NCI-H1048 (cell line): ENCODE data around the gene RAC2.
"Not testable (repeated sequence)": the region's sequence is repeated elsewhere in the genome, so short reads cannot be mapped to it uniquely, and the experiment has no call there.

Experiments
- DNase-seq: peaks from one replicate; lab custom pipeline; 2025; lab: John Stamatoyannopoulos, UW

RAC2 gene

GRCh38 chr22:37234736-37235711, 9.0 kb downstream of the RAC2 start:
- no peak for DNase-seq

GRCh38 chr22:37233751-37234631, 10.1 kb downstream of the RAC2 start:
- no peak for DNase-seq

GRCh38 chr22:37233371-37233750, 10.7 kb downstream of the RAC2 start:
- not testable (repeated sequence) for DNase-seq

GRCh38 chr22:37232140-37232998, 11.7 kb downstream of the RAC2 start:
- no peak for DNase-seq

GRCh38 chr22:37231406-37232139, 12.5 kb downstream of the RAC2 start:
- DNase-seq: no peak

GRCh38 chr22:37230673-37231405, 13.2 kb downstream of the RAC2 start:
- no peak for DNase-seq

DNA sequence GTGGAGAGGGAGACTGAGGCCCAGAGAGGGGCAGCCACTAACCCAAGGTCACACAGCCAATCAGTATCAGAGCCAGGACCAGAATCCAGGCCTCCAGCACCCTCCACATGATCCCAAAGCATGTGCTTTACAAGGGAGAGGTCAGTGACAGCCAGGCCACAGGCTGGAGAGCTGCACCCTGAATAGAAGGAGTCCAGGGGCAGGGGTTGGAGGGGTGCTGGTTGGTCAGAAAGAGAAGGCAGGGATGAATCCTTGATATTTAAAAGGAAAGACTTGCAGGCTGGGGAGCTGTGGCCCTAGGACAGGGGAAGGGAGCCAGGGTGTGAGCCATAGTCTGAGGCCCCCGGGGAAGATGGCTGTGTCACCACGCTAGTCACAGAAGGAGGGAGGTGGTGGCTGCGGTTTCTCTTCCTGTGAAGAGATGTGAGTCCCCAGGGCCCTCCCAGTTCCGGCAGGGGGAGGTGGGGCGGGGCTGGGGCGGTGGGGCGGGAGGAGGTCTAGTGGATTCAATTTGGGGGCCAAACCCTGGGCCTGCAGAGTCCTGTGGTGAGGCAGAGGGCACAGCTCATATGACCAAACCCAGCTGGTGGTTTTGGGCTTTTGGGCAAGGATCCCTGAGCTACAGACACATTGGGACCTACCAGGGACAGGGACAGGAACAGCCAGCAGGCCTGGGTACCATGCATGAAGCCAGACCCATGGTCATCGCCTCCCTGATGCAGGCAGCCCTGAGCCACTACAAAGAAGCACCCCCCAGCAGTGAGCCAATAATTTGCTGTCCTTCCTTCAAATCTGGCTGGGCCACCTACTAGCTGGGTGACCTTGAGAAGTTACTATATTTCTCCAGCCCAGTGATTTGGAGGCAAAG, 14.0 kb downstream of the RAC2 start:
- DNase-seq: no peak

GRCh38 chr22:37229012-37229804, 14.9 kb downstream of the RAC2 start:
- DNase-seq: no peak

DNA sequence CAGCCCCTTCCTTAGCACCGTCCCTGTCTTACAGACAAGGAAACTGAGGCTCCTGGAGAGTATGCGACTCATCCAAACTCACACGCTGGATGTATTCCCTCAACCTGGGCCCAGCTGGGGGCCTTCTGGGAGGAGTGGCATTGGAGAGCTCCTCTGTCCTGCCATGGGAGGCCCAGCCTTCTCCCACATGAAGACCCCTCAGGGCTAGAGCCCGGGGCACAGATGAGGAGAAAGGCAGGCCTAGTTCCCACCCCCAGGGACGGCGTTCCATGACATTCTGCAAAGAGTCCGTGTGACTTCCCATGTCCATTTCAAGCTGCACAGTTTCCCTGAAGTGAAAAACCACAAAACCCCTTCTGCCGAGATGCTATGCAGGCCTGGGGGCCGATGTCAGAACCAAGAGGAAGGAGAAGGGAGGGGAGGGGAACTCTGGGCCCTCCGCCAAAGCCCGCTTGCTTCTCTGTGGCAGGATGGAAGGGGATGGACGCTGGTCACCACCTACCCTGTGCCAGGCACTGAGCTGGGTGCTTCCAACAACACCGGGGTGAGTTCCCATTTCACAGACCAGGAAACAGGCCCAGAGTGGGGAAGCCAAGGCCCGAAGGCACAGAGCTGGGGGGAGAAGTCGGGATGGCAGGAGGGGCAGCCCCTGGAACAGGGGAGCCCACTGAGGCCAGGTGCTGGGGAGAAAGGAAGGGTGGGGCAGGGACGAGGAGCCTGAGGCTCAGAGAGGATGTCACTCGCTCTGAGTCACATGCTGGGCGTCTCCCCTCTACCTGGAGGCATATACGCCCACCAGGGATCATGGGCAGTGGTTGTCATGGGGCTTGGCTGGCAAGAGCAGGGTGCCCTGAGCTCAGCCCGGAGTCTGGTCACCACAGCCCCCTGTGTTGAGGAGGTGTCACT, 15.7 kb downstream of the RAC2 start:
- no peak for DNase-seq

DNA sequence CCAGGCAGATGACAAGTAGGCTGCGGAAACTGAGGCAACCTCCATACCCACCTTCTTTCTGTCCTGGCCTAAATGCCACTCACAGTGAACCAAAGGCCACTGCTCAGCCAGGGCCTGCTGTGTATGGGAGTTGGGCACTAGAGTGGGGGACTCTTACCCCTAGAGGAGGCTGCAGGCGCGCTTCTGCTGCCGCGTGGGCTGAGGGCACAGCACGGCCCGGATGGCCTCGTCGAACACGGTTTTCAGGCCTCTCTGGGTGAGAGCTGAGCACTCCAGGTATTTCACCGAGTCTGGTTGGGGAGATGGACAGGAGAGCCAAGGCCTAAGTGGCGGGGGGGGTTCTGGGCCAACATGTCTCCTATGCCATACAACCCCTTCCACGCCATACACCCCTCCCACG, 17.6 kb downstream of the RAC2 start:
- no peak for DNase-seq

DNA sequence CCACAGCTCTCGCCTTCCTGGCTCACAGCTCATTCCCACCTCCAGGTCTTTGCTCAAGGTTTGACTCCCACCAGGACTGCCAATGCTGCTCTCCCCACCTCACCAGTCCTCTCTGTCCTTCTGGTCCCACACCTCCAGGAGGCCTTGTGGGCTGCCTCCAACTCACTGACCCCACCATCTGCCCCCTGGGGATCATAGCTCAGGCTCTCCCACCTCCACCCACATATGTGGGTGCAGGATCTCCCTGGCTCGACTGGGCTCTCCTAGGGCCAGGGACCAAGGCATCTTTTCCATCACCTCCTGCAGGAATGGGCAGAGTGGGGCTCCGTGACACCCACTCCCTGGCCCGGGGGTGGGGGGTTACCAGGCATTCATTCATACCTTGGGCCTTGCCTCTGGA, 18.0 kb downstream of the RAC2 start:
- DNase-seq: no peak

GRCh38 chr22:37225481-37225880, 18.6 kb downstream of the RAC2 start:
- no peak for DNase-seq

GRCh38 chr22:37224757-37225420, 19.2 kb downstream of the RAC2 start:
- DNase-seq: no peak

DNA sequence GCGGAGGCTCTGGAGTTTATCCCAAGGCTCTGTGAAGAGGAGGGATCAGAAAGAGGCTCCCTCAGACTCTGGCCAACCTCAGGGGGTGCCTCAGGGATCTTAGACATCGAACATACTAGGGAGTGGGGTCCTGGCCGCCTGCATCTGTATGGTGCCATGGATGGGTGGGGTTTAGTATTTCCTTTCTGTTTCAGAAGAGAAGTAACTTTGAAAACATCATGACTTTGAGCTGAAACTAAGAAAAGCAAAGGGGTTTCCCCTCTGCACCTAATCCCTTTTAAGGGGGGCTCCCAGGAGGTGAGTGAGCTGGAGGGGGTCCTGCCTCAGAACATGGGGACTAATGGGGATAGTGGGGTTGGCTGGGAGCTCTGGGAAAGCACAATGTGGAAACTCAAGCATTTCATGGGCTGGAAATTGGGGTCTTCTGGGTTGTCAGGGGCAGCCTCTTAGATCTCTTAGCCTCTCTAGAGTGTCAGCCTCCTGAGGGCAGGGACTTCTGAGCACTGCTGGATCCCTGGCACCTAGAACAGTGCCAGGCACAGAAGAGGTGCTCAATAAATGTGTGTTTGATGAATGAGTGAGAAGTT, 20.0 kb downstream of the RAC2 start:
- no peak for DNase-seq

DNA sequence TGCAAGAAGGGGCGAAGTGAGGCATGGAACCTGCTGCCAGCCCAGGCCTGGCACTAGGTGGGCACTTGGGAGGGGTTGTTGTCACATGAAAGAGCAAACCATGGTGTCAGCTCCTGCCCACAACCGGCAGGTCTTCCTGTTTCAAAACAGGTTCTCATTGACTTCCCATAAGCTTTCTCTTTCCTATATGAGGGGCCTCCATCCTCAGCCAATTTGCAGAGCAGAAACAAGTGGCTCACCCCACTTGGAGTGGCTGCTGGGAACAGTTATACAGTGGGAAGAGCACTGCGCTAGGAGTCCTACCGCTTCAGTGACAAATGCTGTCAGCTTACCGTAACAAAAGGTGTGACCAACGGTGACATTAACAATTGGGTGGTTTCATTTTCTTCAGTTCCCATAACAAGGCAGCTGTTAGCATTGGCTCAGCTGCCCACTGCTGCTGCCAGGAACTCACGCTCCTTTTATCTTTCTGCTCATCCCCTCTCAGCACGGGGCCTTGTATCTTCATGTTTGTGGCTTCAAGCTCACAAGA, 21.6 kb downstream of the RAC2 start:
- DNase-seq: no peak
